ENCODE data around the gene DDX27.

The DDX27 gene

GRCh38 chr20:49248879-49249665 is 29.9 kb downstream of the DDX27 start:
- no peak for DNase-seq

GRCh38 chr20:49252556-49253350 is 33.5 kb downstream of the DDX27 start:
- no peak for DNase-seq

- no peak for DNase-seq
These were observed 37.0 kb downstream of the DDX27 start for GRCh38 chr20:49256261-49256660.

- no peak for DNase-seq
These were observed 40.1 kb downstream of the DDX27 start for GRCh38 chr20:49259284-49259683.

GRCh38 chr20:49259799-49260198 is 40.6 kb downstream of the DDX27 start:
- DNase-seq: no peak

- DNase-seq: no peak
These were observed 41.0 kb downstream of the DDX27 start for GRCh38 chr20:49260218-49260617.

GRCh38 chr20:49261173-49261572 is 42.0 kb downstream of the DDX27 start:
- no peak for DNase-seq

GRCh38 chr20:49262444-49262843 is 43.2 kb downstream of the DDX27 start:
- DNase-seq: no peak

- DNase-seq: peak; percentile 45
These were observed 48.1 kb downstream of the DDX27 start for GRCh38 chr20:49267327-49267726.

GRCh38 chr20:49268600-49269365 is 49.6 kb downstream of the DDX27 start:
- no peak for DNase-seq

GRCh38 chr20:49270177-49270576 is 51.0 kb downstream of the DDX27 start:
- DNase-seq: no peak

GRCh38 chr20:49270736-49271135 is 51.5 kb downstream of the DDX27 start:
- DNase-seq: no peak

- DNase-seq: no peak
These were observed 53.4 kb downstream of the DDX27 start for GRCh38 chr20:49272654-49273053.

- no peak for DNase-seq
These were observed 54.6 kb downstream of the DDX27 start for GRCh38 chr20:49273696-49274277.

- DNase-seq: no peak
These were observed 56.0 kb downstream of the DDX27 start for GRCh38 chr20:49275216-49275615.

- no peak for DNase-seq
These were observed 56.4 kb downstream of the DDX27 start for GRCh38 chr20:49275636-49276035.

- peak; percentile 63 for DNase-seq
These were observed 57.1 kb downstream of the DDX27 start for GRCh38 chr20:49276161-49276960.

GRCh38 chr20:49276961-49277785 is 58.0 kb downstream of the DDX27 start:
- DNase-seq: peak; percentile 31

- no peak for DNase-seq
These were observed 58.5 kb downstream of the DDX27 start for GRCh38 chr20:49277786-49278035.

GRCh38 chr20:49278036-49278817 is 59.0 kb downstream of the DDX27 start, which contains the start of gene ZNFX1:
Gene ZNFX1, minus strand, starts transcription at chr20:49278057. Its CDS starts 2,218 bp downstream, at chr20:49275839.
- DNase-seq: peak; percentile 99

All from CD4-positive, alpha-beta T cell treated with Interleukin-17A for 1 hour (primary cell).